IMR-90 (cell line): ENCODE results near the gene ZNF764. TPM values are rescaled to one million over a fixed set of nuclear protein-coding genes. Genes with fewer than 3 reads are reported as not detected.

ENCODE experiments used
- ATAC-seq: fragments of 200-7000 bp; cut with Tn5 transposase; 2 replicates; pipeline ENCODE4 v1.9.1; 2020; ENCODE audit warnings: low read depth, mild to moderate bottlenecking, moderate library complexity
- BruUV-seq: library from RNA; stranded (reverse); fragments of 400-500 nt; replicated peaks from 2 replicates; lab custom pipeline; 2021; lab: Mats Ljungman, UMichigan
- CTCF ChIA-PET: fragments of 300-600 bp; formaldehyde crosslinking; extraction: SDS; loops from one replicate; lab custom pipeline; 2021; ENCODE audit warnings: antibody characterized with exemption; lab: Yijun Ruan, JAX
- POLR2A ChIA-PET: fragments of 300-600 bp; sonication (Branson Sonifier 250); formaldehyde crosslinking; loops from one replicate; lab custom pipeline; 2022; ENCODE audit warnings: antibody characterized with exemption; ENCODE audit not compliant: unreplicated experiment; lab: Charles Lee
- DNase-seq: peaks from one replicate; pipeline ENCODE4 v3.0.0; 2013
- H2AFZ ChIP-seq: replicated peaks from 2 replicates; pipeline ENCODE3; 2013; ENCODE audit warnings: low read length, mild to moderate bottlenecking; ENCODE audit not compliant: poor library complexity
- H2AK5ac ChIP-seq: 2 replicates; pipeline ENCODE4 v1.6.1; 2013; ENCODE audit warnings: low read depth, low read length, inconsistent platforms
- H2AK9ac ChIP-seq: replicated peaks from 2 replicates; pipeline ENCODE3; 2013; ENCODE audit warnings: mild to moderate bottlenecking, low read depth, low read length, moderate library complexity; ENCODE audit not compliant: poor library complexity
- H2BK120ac ChIP-seq: 2 replicates; pipeline ENCODE4 v1.6.1; 2013; ENCODE audit warnings: low read depth, low read length, inconsistent platforms
- H2BK15ac ChIP-seq: 3 replicates; pipeline ENCODE4 v1.6.1; 2013; ENCODE audit warnings: low read depth, low read length, inconsistent platforms
- H2BK20ac ChIP-seq: 2 replicates; pipeline ENCODE4 v1.6.1; 2013; ENCODE audit warnings: low read depth, mild to moderate bottlenecking, inconsistent platforms, low read length, moderate library complexity
- H2BK5ac ChIP-seq: 2 replicates; pipeline ENCODE4 v1.6.1; 2013; ENCODE audit warnings: mild to moderate bottlenecking, low read depth, low read length, inconsistent platforms; ENCODE audit not compliant: poor library complexity, severe bottlenecking
- H3K14ac ChIP-seq: replicated peaks from 2 replicates; pipeline ENCODE4 v1.6.1; 2013; ENCODE audit warnings: low read depth, low read length, inconsistent platforms
- H3K18ac ChIP-seq: 2 replicates; pipeline ENCODE4 v1.6.1; 2013; ENCODE audit warnings: low read depth, low read length, control low read depth
- H3K23ac ChIP-seq: 2 replicates; pipeline ENCODE4 v1.6.1; 2013; ENCODE audit warnings: low read depth, low read length, inconsistent platforms
- H3K27ac ChIP-seq: 2 replicates; pipeline ENCODE4 v1.5.1; 2013; ENCODE audit warnings: mild to moderate bottlenecking, control low read depth, low read length; ENCODE audit not compliant: insufficient read depth
- H3K27me3 ChIP-seq: 2 replicates; pipeline ENCODE4 v1.6.1; 2013; ENCODE audit warnings: low read length; ENCODE audit not compliant: control insufficient read depth, insufficient read depth
- H3K36me3 ChIP-seq: 2 replicates; pipeline ENCODE4 v1.6.1; 2013; ENCODE audit warnings: low read length, mixed read lengths; ENCODE audit not compliant: control insufficient read depth, insufficient read depth
- H3K4ac ChIP-seq: 2 replicates; pipeline ENCODE4 v1.6.1; 2013; ENCODE audit warnings: low read depth, low read length, inconsistent platforms
- H3K4me1 ChIP-seq: 2 replicates; pipeline ENCODE4 v1.6.1; 2013; ENCODE audit warnings: low read length, mixed read lengths; ENCODE audit not compliant: control insufficient read depth, insufficient read depth
- H3K4me2 ChIP-seq: 2 replicates; pipeline ENCODE4 v1.6.1; 2013; ENCODE audit warnings: low read depth, mild to moderate bottlenecking, control low read depth, low read length, moderate library complexity
- H3K4me3 ChIP-seq: 2 replicates; pipeline ENCODE4 v1.5.1; 2013; ENCODE audit warnings: low read depth, mild to moderate bottlenecking, control low read depth, low read length, moderate library complexity; ENCODE audit not compliant: insufficient read depth
- H3K56ac ChIP-seq: 2 replicates; pipeline ENCODE4 v1.6.1; 2013; ENCODE audit warnings: low read length, inconsistent platforms; ENCODE audit not compliant: insufficient read depth; ENCODE audit errors: extremely low read depth
- H3K79me1 ChIP-seq, 2 experiments: 2 replicates each; pipeline ENCODE4 v1.6.1; 2013; ENCODE audit warnings: low read length in 2 of 2, inconsistent platforms in 1 of 2, low read depth in 1 of 2
- H3K9ac ChIP-seq: 2 replicates; pipeline ENCODE4 v1.6.1; 2013; ENCODE audit warnings: low read depth, low read length, control low read depth
- H3K9me1 ChIP-seq: 2 replicates; pipeline ENCODE4 v1.6.1; 2013; ENCODE audit warnings: low read length, inconsistent platforms; ENCODE audit not compliant: insufficient read depth
- H3K9me3 ChIP-seq: 2 replicates; pipeline ENCODE4 v1.6.1; 2013; ENCODE audit warnings: low read length; ENCODE audit not compliant: control insufficient read depth, insufficient read depth
- H4K20me1 ChIP-seq: 2 replicates; pipeline ENCODE4 v1.6.1; 2013; ENCODE audit warnings: low read length, inconsistent platforms; ENCODE audit not compliant: insufficient read depth
- H4K5ac ChIP-seq: 2 replicates; pipeline ENCODE4 v1.6.1; 2013; ENCODE audit warnings: mild to moderate bottlenecking, low read depth, low read length, control low read depth
- H4K8ac ChIP-seq, 2 experiments: 2 replicates each; pipeline ENCODE4 v1.6.1; 2013; ENCODE audit warnings: low read depth in 2 of 2, low read length in 2 of 2, control low read depth in 1 of 2, inconsistent platforms in 1 of 2
- H4K91ac ChIP-seq: 2 replicates; pipeline ENCODE4 v1.6.1; 2013; ENCODE audit warnings: low read depth, low read length, inconsistent platforms; ENCODE audit not compliant: insufficient read depth
- ELK1 ChIP-seq: fragments of 150-350 bp; IDR thresholded peaks from 2 replicates; pipeline ENCODE4 v1.6.1; 2016; ENCODE audit warnings: low read depth, mild to moderate bottlenecking, low read length, moderate library complexity, borderline replicate concordance
- FOS ChIP-seq: fragments of 150-350 bp; IDR thresholded peaks from 2 replicates; pipeline ENCODE4 v1.6.1; 2016; ENCODE audit warnings: low read depth, low read length
- MAFK ChIP-seq: IDR thresholded peaks from 2 replicates; pipeline ENCODE4 v1.6.1; 2012; ENCODE audit warnings: low read depth, low read length, improper control_type of control experiment
- MXI1 ChIP-seq: IDR thresholded peaks from 2 replicates; pipeline ENCODE4 v1.6.1; 2012; ENCODE audit warnings: low read depth, mild to moderate bottlenecking, low read length, moderate library complexity, borderline replicate concordance
- NFE2L2 ChIP-seq: fragments of 150-350 bp; IDR thresholded peaks from 2 replicates; pipeline ENCODE4 v1.6.1; 2016; ENCODE audit warnings: low read depth, mild to moderate bottlenecking, low read length
- POLR2A ChIP-seq: IDR thresholded peaks from 2 replicates; pipeline ENCODE4 v1.6.1; 2012; ENCODE audit warnings: mild to moderate bottlenecking, low read depth, low read length
- RAD21 ChIP-seq: IDR thresholded peaks from 2 replicates; pipeline ENCODE4 v1.6.1; 2012; ENCODE audit warnings: low read length, improper control_type of control experiment
- RCOR1 ChIP-seq: IDR thresholded peaks from 2 replicates; pipeline ENCODE4 v1.6.1; 2012; ENCODE audit warnings: mild to moderate bottlenecking, low read length, improper control_type of control experiment; ENCODE audit not compliant: insufficient replicate concordance
- RFX5 ChIP-seq: IDR thresholded peaks from 2 replicates; pipeline ENCODE4 v1.8.0; 2012; ENCODE audit warnings: low read depth, mild to moderate bottlenecking, low read length, moderate library complexity
- SMC3 ChIP-seq: fragments of 150-350 bp; IDR thresholded peaks from 2 replicates; pipeline ENCODE4 v1.6.1; 2016; ENCODE audit warnings: low read depth, mild to moderate bottlenecking, antibody characterized with exemption, low read length, moderate library complexity
- USF2 ChIP-seq: fragments of 150-350 bp; IDR thresholded peaks from 2 replicates; pipeline ENCODE4 v1.6.1; 2017; ENCODE audit warnings: mild to moderate bottlenecking, antibody characterized with exemption, low read length, low read depth
- WGBS, 2 experiments: methylation state at CpG; one replicate each; pipeline versions ENCODE4 v1.1.5 to v1.1.7; 2013; ENCODE audit warnings: missing lambda C conversion rate in 2 of 2; ENCODE audit not compliant: insufficient read length in 1 of 2; ENCODE audit errors: extremely low coverage in 2 of 2; 5-methylcytosine and 5-hydroxymethylcytosine counted together
- dilution Hi-C: fragments of 300-500 bp; cut with HindIII; formaldehyde crosslinking; loops from one replicate; pipeline ENCODE4 v1.14.3; 2018; ENCODE audit warnings: low sequenced_read_pairs; ENCODE audit not compliant: unreplicated experiment
- in situ Hi-C: fragments of 300-500 bp; cut with MboI; formaldehyde crosslinking; loops from 3 replicates; pipeline ENCODE4 v1.14.3; 2019; ENCODE audit warnings: low sequenced_read_pairs, inconsistent platforms, mixed read lengths
- intact Hi-C: fragments of 100-400 bp; cut with micrococcal nuclease; formaldehyde crosslinking; loops from 2 replicates; pipeline ENCODE4 v1.10.0; 2022
- polyA plus RNA-seq, 3 experiments: library from polyadenylated mRNA; depleted of rRNA; stranded (reverse); fragments of >200 nt; gene quantifications; 2 replicates each; pipeline ENCODE4 v1.2.3, GENCODE V29; 2012; ENCODE audit warnings: low replicate concordance in 1 of 3
- total RNA-seq: library from RNA; depleted of rRNA; stranded (reverse); fragments of >200 nt; gene quantifications from 2 replicates; pipeline ENCODE4 v1.2.3, GENCODE V29; 2012
- TF ChIP-seq, protein P1 (sequence below): conservative IDR thresholded peaks from 2 replicates; pipeline ENCODE4 v1.5.1; 2012; ENCODE audit warnings: mild to moderate bottlenecking, low read depth, low read length, improper control_type of control experiment

ZNF764 gene
- total and polyA plus RNA-seq, 2 of the 4 experiments (the other 2 are of a cell fraction), result 2.2 to 4.6 TPM

DNA sequence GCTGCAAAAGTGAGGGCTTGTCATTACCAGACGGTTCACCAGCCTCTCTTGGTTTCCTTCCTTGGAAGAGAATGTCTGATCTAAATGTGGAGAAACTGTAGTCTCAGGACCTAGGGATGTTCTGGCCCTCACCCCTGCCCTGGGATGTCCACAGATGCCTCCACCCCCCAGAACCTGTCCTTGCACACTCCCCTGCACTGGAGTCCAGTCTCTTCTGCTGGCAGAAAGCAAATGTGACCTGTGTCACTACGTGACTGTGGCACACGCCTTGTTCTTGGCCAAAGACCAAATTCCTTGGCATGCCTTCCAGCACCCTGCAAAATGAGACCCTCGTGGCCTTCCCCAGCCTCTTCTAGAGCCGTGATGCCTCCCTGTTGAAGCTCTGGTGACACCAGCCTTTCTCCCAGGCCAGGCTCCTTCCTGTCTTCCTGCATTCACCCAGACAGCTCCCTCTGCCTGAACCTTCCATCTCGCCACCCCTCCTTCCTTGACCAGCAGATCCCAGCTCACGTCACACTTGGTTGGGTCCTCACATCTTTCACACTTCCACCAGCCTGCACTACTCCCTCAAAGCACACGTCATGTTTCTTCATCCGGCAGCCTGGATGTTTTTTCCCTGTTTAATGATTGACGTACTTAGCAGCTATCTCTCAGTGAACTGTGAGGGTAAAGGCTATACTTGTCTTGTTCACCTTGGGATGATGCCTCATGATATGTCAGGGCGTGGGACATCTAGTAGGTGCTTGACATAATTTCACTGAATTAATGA lies 36.1 kb downstream of the ZNF764 start (continued):
- TF ChIP-seq FOS, result no peak

DNA sequence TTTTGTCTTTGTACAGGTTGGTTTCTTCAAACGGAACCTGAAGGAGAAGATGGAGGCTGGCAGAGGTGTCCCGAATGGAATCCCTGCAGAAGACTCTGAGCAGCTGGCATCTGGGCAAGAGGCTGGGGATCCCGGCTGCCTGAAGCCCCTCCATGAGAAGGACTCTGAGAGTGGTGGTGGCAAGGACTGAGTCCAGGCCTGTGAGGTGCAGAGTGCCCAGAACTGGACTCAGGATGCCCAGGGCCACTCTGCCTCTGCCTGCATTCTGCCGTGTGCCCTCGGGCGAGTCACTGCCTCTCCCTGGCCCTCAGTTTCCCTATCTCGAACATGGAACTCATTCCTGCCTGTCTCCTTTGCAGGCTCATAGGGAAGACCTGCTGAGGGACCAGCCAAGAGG lies 36.7 kb downstream of the ZNF764 start:
- Histone ChIP-seq H4K91ac (no peak overlapping the region), H2AK9ac (no peak overlapping the region), H3K56ac (no peak overlapping the region), H2AK5ac (no peak overlapping the region), H3K18ac (no peak overlapping the region), H3K14ac (no peak overlapping the region), H3K27ac (no peak overlapping the region), H3K4me1 (no peaks in the 10 kb centered on the region), H3K9me1 (no peaks in the 10 kb centered on the region; the same call in 1 of the 2 replicates), H3K4me3 (no peak overlapping the region), H3K4ac (no peak overlapping the region), H3K79me1 (peaks cover 5 to 6% of the 10 kb centered on the region in 2 experiments; a peak in 3 of 4 replicates), H4K20me1 (no peaks in the 10 kb centered on the region; the same call in 1 of the 2 replicates), H4K5ac (no peak overlapping the region), H3K27me3 (peaks cover 10% of the 10 kb centered on the region; the same call in 1 of the 2 replicates), H2BK20ac (no peak overlapping the region), H2BK120ac (no peak overlapping the region), H3K9ac (no peak overlapping the region), H3K36me3 (peaks cover 9% of the 10 kb centered on the region; the same call in 1 of the 2 replicates), H4K8ac (no peak overlapping the region), H2BK15ac (no peak overlapping the region), H2BK5ac (no peak overlapping the region), H3K23ac (no peak overlapping the region), H3K4me2 (no peak overlapping the region), H3K9me3 (no peaks in the 10 kb centered on the region), H2AFZ (peak overlapping the region; percentile 33)
- BruUV-seq, result no TSS peak
- intact Hi-C loops (no loop called here), dilution Hi-C loops (no loop called here), in situ Hi-C loops (no loop called here)
- ATAC-seq (no peak), DNase-seq (no peak)
- 88% methylated on average over 5 of the region's 7 CpGs; no CpG with 5 or more reads in 1 of the 2 experiments for WGBS, 2 experiments
- ChIA-PET POLR2A (no interaction called here), CTCF (interaction anchor here (0.6 kb wide), 1 partner anchor 77 kb away, joined by 5 read pairs; no protein-coding TSS in a partner anchor)
- TF ChIP-seq, protein P1, sequence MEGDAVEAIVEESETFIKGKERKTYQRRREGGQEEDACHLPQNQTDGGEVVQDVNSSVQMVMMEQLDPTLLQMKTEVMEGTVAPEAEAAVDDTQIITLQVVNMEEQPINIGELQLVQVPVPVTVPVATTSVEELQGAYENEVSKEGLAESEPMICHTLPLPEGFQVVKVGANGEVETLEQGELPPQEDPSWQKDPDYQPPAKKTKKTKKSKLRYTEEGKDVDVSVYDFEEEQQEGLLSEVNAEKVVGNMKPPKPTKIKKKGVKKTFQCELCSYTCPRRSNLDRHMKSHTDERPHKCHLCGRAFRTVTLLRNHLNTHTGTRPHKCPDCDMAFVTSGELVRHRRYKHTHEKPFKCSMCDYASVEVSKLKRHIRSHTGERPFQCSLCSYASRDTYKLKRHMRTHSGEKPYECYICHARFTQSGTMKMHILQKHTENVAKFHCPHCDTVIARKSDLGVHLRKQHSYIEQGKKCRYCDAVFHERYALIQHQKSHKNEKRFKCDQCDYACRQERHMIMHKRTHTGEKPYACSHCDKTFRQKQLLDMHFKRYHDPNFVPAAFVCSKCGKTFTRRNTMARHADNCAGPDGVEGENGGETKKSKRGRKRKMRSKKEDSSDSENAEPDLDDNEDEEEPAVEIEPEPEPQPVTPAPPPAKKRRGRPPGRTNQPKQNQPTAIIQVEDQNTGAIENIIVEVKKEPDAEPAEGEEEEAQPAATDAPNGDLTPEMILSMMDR, result no peak
- TF ChIP-seq USF2 (no peak), RFX5 (no peak), MXI1 (no peak), NFE2L2 (no peak), POLR2A (no peak), RAD21 (no peak), MAFK (no peak), FOS (no peak), RCOR1 (no peak), ELK1 (no peak), SMC3 (no peak)
